ENCODE measurements around the gene TMSB15C.

Gene TMSB15C

DNA sequence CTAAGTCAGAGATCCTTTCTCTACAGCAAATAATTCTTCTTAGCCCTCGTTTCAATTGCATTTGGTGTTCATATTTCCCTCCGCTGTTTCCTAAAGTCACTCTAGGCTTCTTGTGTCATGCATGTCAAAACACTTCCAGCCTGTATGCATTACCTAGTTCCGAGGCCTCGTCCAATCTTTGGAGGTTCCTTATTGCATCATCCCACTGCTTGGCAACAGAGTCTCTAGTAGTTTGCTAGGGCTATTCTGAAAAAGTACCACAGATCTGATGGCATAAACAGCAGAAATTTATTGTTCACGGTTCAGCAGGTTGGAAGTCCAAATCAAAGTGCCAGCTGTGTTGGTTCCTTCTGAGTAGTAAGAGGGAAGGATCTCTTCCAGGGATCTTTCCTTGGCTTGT is 30.4 kb downstream of the TMSB15C start:
- DNase-seq (ENCODE audit: low spot score): no peak

- DNase-seq (ENCODE audit: low spot score): no peak
These were observed 35.0 kb downstream of the TMSB15C start for GRCh38 chrX:104041003-104041402.

GRCh38 chrX:104039689-104040505 is 36.1 kb downstream of the TMSB15C start, which contains the start of gene H2BW2:
Gene H2BW2, plus strand, starts transcription at chrX:104039956. Its CDS starts 39 bp downstream, at chrX:104039995.
- DNase-seq (ENCODE audit: low spot score): no peak

Measured in cerebellar cortex (tissue), 1 donor.